H54 (cell line): Measurements from ENCODE around the gene BLID.

Experiments
- DNase-seq: peaks from one replicate; pipeline ENCODE4 v3.0.0; 2011; ENCODE audit warnings: low spot score, mixed read lengths; ENCODE audit not compliant: insufficient read length
- FAIRE-seq: peaks from 3 replicates; lab custom pipeline; 2011; peaks lifted over from hg19 to GRCh38; lab: Jason Lieb, UNC
- POLR2A ChIP-seq: IDR thresholded peaks from 2 replicates; pipeline ENCODE4 v1.6.1; 2011; ENCODE audit warnings: low read depth, mild to moderate bottlenecking, low read length

BLID gene

GRCh38 chr11:122105044-122105758, 10.8 kb downstream of the BLID start:
- TF ChIP-seq POLR2A: no peak
- FAIRE-seq (peak; percentile 82), DNase-seq (no peak)

DNA sequence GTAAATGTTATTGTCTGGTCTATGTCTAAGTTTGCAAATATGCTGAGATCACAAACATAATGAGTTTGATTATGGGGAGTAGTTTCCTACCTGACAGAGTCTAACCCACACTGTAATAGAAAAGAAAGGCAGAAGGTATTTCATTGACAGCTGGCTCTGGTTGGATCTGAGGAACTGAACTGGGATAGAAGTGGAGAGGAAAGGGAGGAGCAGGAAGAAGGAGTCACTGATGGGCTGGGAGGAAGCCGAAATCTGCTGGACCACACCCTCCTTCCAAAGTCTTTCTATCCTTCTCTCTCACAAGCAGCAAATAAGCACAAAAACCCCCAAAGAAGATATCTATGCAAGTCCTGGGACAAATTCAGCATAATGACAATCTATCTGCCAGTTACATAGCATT, 11.7 kb downstream of the BLID start:
- no peak for TF ChIP-seq POLR2A
- DNase-seq (no peak), FAIRE-seq (peak; percentile 60)

DNA sequence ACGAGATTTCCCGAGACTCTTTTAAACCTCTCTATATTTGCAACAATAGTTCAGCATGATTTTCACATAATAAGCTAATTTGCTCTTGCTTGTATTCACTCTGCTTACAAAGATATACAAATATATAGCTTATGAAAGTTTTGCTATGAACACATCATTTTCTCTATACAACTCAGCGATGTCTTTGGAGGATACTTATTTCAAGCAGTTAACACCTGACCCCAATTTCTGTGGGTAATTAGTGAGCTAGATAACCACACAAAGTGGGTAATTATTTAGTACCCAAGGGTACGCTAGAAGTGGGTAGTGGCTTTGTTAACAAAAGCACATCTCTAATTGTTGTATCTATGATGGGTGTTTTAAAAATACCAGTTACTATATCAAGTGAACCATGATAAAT, 12.3 kb downstream of the BLID start:
- FAIRE-seq: no peak
- no peak for TF ChIP-seq POLR2A
- DNase-seq: no peak

- FAIRE-seq: no peak
- TF ChIP-seq POLR2A: no peak
- DNase-seq: no peak
Measured at GRCh38 chr11:122103321-122103720, 12.7 kb downstream of the BLID start.

DNA sequence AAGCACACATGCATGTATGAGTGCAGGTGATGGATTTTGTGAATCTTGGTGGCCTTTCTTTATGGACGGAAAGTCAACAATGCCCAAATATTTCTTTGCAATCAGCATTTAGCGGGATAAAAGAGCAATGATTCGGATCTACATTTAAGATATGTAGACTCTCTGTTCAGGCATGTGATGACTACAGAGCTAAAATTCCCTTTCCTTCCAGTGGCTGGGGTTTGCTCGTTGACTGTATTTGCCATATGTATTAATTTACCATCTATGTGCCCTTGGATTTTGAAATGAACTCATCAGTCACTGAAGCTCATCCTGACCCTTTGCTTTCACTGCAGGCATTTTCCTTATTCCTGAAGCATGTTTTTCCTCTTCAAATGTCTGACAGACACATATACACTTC, 13.6 kb downstream of the BLID start:
- FAIRE-seq: no peak
- no peak for TF ChIP-seq POLR2A

GRCh38 chr11:122101625-122102291, 14.3 kb downstream of the BLID start:
- DNase-seq (no peak), FAIRE-seq (no peak)
- no peak for TF ChIP-seq POLR2A

More for the DNA sequence above, 13.6 kb downstream of the BLID start:
- DNase-seq: no peak

DNA sequence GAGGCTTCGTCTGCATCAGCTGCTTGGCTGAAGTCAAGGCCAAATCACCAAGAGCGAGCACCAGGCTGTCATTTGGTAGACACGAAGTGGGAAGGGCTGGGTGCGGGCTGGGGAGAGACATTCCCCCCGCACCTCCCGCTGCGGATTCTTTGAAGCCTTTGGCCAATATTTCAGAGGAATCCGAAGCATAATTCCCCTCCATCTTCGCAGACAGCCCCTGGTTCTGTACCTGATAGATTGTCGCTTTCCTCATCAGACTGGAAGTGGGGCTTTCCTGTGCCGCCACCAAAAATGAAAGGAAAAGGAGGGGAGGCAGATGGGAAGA, 15.3 kb downstream of the BLID start:
- DNase-seq (no peak), FAIRE-seq (no peak)

GRCh38 chr11:122100037-122100755, 15.8 kb downstream of the BLID start:
- no peak for DNase-seq
- no peak for FAIRE-seq
- no peak for TF ChIP-seq POLR2A

More for the DNA sequence above, 15.3 kb downstream of the BLID start:
- no peak for TF ChIP-seq POLR2A

- no peak for TF ChIP-seq POLR2A
- FAIRE-seq (peak; percentile 74), DNase-seq (no peak)
Measured at GRCh38 chr11:122099374-122100036, 16.5 kb downstream of the BLID start.

- FAIRE-seq: no peak
- no peak for DNase-seq
- no peak for TF ChIP-seq POLR2A
Measured at GRCh38 chr11:122098261-122098980, 17.6 kb downstream of the BLID start.

GRCh38 chr11:122097419-122098001, 18.5 kb downstream of the BLID start:
- TF ChIP-seq POLR2A: no peak
- no peak for DNase-seq
- FAIRE-seq: no peak

- no peak for TF ChIP-seq POLR2A
- FAIRE-seq: no peak
- DNase-seq: no peak
Measured at GRCh38 chr11:122096272-122097112, 19.5 kb downstream of the BLID start.
